Neural progenitor cell (in vitro differentiated cells): Measurements from ENCODE around the gene BAG5.

Experiments
- CTCF ChIP-seq: fragments of 200-600 bp; sonication (generic); IDR thresholded peaks from 2 replicates; pipeline ENCODE4 v1.5.1; 2017; ENCODE audit warnings: antibody characterized with exemption, mild to moderate bottlenecking
- EZH2 ChIP-seq: fragments of 200-600 bp; sonication (generic); IDR thresholded peaks from 2 replicates; pipeline ENCODE4 v1.6.1; 2017; ENCODE audit warnings: antibody characterized with exemption, mild to moderate bottlenecking, moderate library complexity
- EZH2phosphoT487 ChIP-seq: fragments of 200-600 bp; sonication (generic); IDR thresholded peaks from 2 replicates; pipeline ENCODE4 v1.6.1; 2017; ENCODE audit warnings: antibody characterized with exemption

GRCh38 chr14:103537175-103537990 lies 25.1 kb downstream of the BAG5 start:
- TF ChIP-seq CTCF (no peak), EZH2 (no peak), EZH2phosphoT487 (no peak)
